ENCODE results near the gene PRRT4. TPM values are rescaled to one million over a fixed set of nuclear protein-coding genes. Genes with fewer than 3 reads are reported as not detected.

PRRT4 gene
- total RNA-seq, 1 experiment from 2014 or later: not detected

- Mint-ChIP-seq H3K36me3 (ENCODE audit: insufficient read depth, unreplicated experiment) (peaks cover 15% of the 10 kb centered on the region), H3K4me1 (ENCODE audit: low read depth, unreplicated experiment) (peaks cover 10% of the 10 kb centered on the region), H3K4me3 (ENCODE audit: low read depth, unreplicated experiment) (no peak overlapping the region), H3K9me3 (ENCODE audit: low read depth, unreplicated experiment) (no peaks in the 10 kb centered on the region), H3K27ac (ENCODE audit: unreplicated experiment) (no peak overlapping the region), H3K27me3 (ENCODE audit: unreplicated experiment) (peaks cover 26% of the 10 kb centered on the region)
- no peak for DNase-seq
- TF ChIP-seq, protein P1, sequence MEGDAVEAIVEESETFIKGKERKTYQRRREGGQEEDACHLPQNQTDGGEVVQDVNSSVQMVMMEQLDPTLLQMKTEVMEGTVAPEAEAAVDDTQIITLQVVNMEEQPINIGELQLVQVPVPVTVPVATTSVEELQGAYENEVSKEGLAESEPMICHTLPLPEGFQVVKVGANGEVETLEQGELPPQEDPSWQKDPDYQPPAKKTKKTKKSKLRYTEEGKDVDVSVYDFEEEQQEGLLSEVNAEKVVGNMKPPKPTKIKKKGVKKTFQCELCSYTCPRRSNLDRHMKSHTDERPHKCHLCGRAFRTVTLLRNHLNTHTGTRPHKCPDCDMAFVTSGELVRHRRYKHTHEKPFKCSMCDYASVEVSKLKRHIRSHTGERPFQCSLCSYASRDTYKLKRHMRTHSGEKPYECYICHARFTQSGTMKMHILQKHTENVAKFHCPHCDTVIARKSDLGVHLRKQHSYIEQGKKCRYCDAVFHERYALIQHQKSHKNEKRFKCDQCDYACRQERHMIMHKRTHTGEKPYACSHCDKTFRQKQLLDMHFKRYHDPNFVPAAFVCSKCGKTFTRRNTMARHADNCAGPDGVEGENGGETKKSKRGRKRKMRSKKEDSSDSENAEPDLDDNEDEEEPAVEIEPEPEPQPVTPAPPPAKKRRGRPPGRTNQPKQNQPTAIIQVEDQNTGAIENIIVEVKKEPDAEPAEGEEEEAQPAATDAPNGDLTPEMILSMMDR (IDR thresholded peaks at IDR 0.05; ENCODE audit: unreplicated experiment): no peak
- no TSS peak for BruUV-seq (replicated peaks)
- intact Hi-C loops (cut with micrococcal nuclease; ENCODE audit: unreplicated experiment): no loop called here
- CTCF ChIA-PET: interaction anchor here (0.5 to 1.5 kb wide), 3 partner anchors 9 to 546 kb away, joined by 3 to 11 read pairs (median 4); no protein-coding TSS in a partner anchor
Observed at GRCh38 chr7:128344431-128344774, 17.1 kb downstream of the PRRT4 start.

DNA sequence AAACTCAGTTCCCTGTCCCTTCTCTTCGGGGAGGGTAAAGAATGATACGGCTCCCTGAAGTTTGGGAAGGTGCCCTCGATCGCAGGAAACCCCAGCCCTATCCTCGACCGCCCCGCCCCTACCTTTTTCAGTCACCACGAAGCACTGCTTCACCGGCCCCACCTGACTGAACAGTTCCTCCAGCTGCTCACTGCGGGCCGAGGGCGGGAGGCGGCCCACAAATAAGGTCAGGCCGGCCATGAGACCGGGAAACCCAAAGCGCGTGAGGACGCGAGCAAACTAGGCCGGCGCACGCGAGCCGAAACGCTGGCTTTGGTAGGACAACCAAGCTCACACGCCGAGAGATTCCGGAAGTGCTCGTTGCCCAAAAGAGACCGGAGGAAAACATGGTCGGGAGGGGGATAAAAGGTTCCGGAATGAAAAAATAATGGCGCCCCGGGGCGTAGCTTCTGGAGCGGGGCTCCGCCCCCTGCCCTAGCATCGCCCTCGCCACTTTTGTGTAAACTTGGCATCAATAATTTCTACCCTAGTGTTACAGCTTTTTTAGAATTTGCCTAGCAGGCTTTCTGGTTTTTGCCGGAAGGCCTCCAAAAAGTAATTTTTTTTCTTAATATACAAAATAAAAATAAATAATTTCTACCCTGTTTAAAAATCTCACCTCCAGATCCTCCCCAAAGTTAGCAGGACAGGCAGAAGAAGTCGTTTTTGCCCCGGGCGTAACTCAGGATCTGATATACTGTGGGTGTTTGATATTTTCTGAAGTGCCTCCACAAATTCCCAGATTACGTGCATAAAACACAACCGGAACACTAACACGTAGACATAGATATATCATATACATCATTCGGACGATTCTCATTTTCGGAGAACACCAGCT lies 17.7 kb downstream of the PRRT4 start, which contains the start of gene RBM28:
RBM28 (minus strand) TSS at position 355 of the 877 bp plus-strand sequence; CDS start at position 240, 115 bp downstream.
- CTCF ChIA-PET: interaction anchor here (0.5 to 1.5 kb wide), 5 partner anchors 9 to 546 kb away, joined by 3 to 11 read pairs (median 4); no protein-coding TSS in a partner anchor
- H3K9me3 Mint-ChIP-seq (ENCODE audit: low read depth, unreplicated experiment): no peaks in the 10 kb centered on the region
- peak within 1 kb of the TSS; percentile 88 for H3K27ac Mint-ChIP-seq (ENCODE audit: unreplicated experiment)
- no TSS peak for BruUV-seq (replicated peaks)
- H3K27me3 Mint-ChIP-seq (ENCODE audit: unreplicated experiment): peaks cover 19% of the 10 kb centered on the region
- peak within 1 kb of the TSS; percentile 66 for H3K4me3 Mint-ChIP-seq (ENCODE audit: low read depth, unreplicated experiment)
- peaks cover 10% of the 10 kb centered on the region for H3K4me1 Mint-ChIP-seq (ENCODE audit: low read depth, unreplicated experiment)
- intact Hi-C loops (cut with micrococcal nuclease; ENCODE audit: unreplicated experiment): no loop called here
- TF ChIP-seq, protein P1 (IDR thresholded peaks at IDR 0.05; ENCODE audit: unreplicated experiment): no peak
- peaks cover 15% of the 10 kb centered on the region for H3K36me3 Mint-ChIP-seq (ENCODE audit: insufficient read depth, unreplicated experiment)
- peak; percentile 86 for DNase-seq

- TF ChIP-seq, protein P1 (IDR thresholded peaks at IDR 0.05; ENCODE audit: unreplicated experiment): no peak
- Mint-ChIP-seq H3K36me3 (ENCODE audit: insufficient read depth, unreplicated experiment) (peaks cover 22% of the 10 kb centered on the region), H3K27ac (ENCODE audit: unreplicated experiment) (no peak overlapping the region), H3K4me1 (ENCODE audit: low read depth, unreplicated experiment) (peaks cover 10% of the 10 kb centered on the region), H3K9me3 (ENCODE audit: low read depth, unreplicated experiment) (no peaks in the 10 kb centered on the region), H3K4me3 (ENCODE audit: low read depth, unreplicated experiment) (no peak overlapping the region), H3K27me3 (ENCODE audit: unreplicated experiment) (no peaks in the 10 kb centered on the region)
- CTCF ChIA-PET: no interaction called here
- DNase-seq: no peak
- no TSS peak for BruUV-seq (replicated peaks)
- intact Hi-C loops (cut with micrococcal nuclease; ENCODE audit: unreplicated experiment): no loop called here
Observed at GRCh38 chr7:128341733-128342132, 19.8 kb downstream of the PRRT4 start.

GRCh38 chr7:128335730-128336129 lies 25.8 kb downstream of the PRRT4 start:
- DNase-seq: no peak
- H3K4me1 Mint-ChIP-seq (ENCODE audit: low read depth, unreplicated experiment): no peaks in the 10 kb centered on the region
- peaks cover 30% of the 10 kb centered on the region for H3K36me3 Mint-ChIP-seq (ENCODE audit: insufficient read depth, unreplicated experiment)
- H3K9me3 Mint-ChIP-seq (ENCODE audit: low read depth, unreplicated experiment): no peaks in the 10 kb centered on the region
- TF ChIP-seq, protein P1 (IDR thresholded peaks at IDR 0.05; ENCODE audit: unreplicated experiment): no peak
- no peak overlapping the region for H3K27ac Mint-ChIP-seq (ENCODE audit: unreplicated experiment)
- CTCF ChIA-PET: no interaction called here
- intact Hi-C loops (cut with micrococcal nuclease; ENCODE audit: unreplicated experiment): no loop called here
- H3K4me3 Mint-ChIP-seq (ENCODE audit: low read depth, unreplicated experiment): no peak overlapping the region
- BruUV-seq (replicated peaks): no TSS peak
- H3K27me3 Mint-ChIP-seq (ENCODE audit: unreplicated experiment): no peaks in the 10 kb centered on the region

Data from Calu3 (cell line).